SK-MEL-5 (cell line): ENCODE measurements around the gene UFSP1. TPM values are rescaled to one million over a fixed set of nuclear protein-coding genes. Genes with fewer than 3 reads are reported as not detected.

Source experiments
- DNase-seq: peaks from one replicate; pipeline ENCODE4 v3.0.0-alpha.2; 2016; ENCODE audit warnings: low read depth, low spot score
- in situ Hi-C: cut with HindIII; loops from 2 replicates; pipeline ENCODE4 v1.10.0; 2016; ENCODE audit warnings: low sequenced_read_pairs, high pct_unique_total_duplicates, low pct_unique_long_range_greater_than_20kb
- total RNA-seq: library from RNA; depleted of rRNA; stranded (reverse); fragments of >200 nt; shearing (Covaris generic); gene quantifications from 2 replicates; pipeline ENCODE4 v1.2.3, GENCODE V29; 2014

The UFSP1 gene
- total RNA-seq, 1 experiment from 2014 or later: 14.2 TPM

GRCh38 chr7:100897772-100898454 lies 8.4 kb upstream of the UFSP1 start:
- no peak for DNase-seq
- in situ Hi-C loops: no loop called here

GRCh38 chr7:100896732-100897608 lies 7.5 kb upstream of the UFSP1 start:
- in situ Hi-C loops: no loop called here
- DNase-seq: peak; percentile 51

- in situ Hi-C loops: no loop called here
- no peak for DNase-seq
Observed at GRCh38 chr7:100895956-100896731, 6.6 kb upstream of the UFSP1 start.

GRCh38 chr7:100895701-100895955 lies 6.1 kb upstream of the UFSP1 start, which contains the start of gene ACHE:
TSS of gene ACHE (minus strand) at chr7:100895888. CDS start at chr7:100894232, 1,656 bp downstream.
- DNase-seq: no peak
- in situ Hi-C loops: no loop called here

- peak; percentile 57 for DNase-seq
- in situ Hi-C loops: no loop called here
Observed at GRCh38 chr7:100894860-100895700, 5.6 kb upstream of the UFSP1 start.

GRCh38 chr7:100893910-100894721 lies 4.6 kb upstream of the UFSP1 start:
- in situ Hi-C loops: no loop called here
- no peak for DNase-seq

GRCh38 chr7:100893318-100893895 lies 3.9 kb upstream of the UFSP1 start:
- no peak for DNase-seq
- in situ Hi-C loops: no loop called here

GRCh38 chr7:100892364-100893317 lies 3.1 kb upstream of the UFSP1 start:
- no peak for DNase-seq
- in situ Hi-C loops: no loop called here

- in situ Hi-C loops: no loop called here
- DNase-seq: no peak
Observed at GRCh38 chr7:100891568-100892247, 2.2 kb upstream of the UFSP1 start.

GRCh38 chr7:100890653-100891567 lies 1.4 kb upstream of the UFSP1 start:
- in situ Hi-C loops: no loop called here
- DNase-seq: no peak

- DNase-seq: no peak
- in situ Hi-C loops: no loop called here
Observed at GRCh38 chr7:100888291-100888987, 1.1 kb downstream of the UFSP1 start.

- in situ Hi-C loops: no loop called here
- DNase-seq: no peak
Observed at GRCh38 chr7:100887516-100888290, 1.8 kb downstream of the UFSP1 start.

- in situ Hi-C loops: no loop called here
- DNase-seq: no peak
Observed at GRCh38 chr7:100886936-100887515, 2.5 kb downstream of the UFSP1 start.
